ENCODE results near the gene NUDCD2. TPM values are rescaled to one million over a fixed set of nuclear protein-coding genes. Genes with fewer than 3 reads are reported as not detected.

The NUDCD2 gene
- total and polyA plus RNA-seq, 9 of the 15 experiments (the other 6 are each of a cell fraction or from before 2014, with no cell fraction given) = 14.6 to 76.9 (median 32.5) TPM

DNA sequence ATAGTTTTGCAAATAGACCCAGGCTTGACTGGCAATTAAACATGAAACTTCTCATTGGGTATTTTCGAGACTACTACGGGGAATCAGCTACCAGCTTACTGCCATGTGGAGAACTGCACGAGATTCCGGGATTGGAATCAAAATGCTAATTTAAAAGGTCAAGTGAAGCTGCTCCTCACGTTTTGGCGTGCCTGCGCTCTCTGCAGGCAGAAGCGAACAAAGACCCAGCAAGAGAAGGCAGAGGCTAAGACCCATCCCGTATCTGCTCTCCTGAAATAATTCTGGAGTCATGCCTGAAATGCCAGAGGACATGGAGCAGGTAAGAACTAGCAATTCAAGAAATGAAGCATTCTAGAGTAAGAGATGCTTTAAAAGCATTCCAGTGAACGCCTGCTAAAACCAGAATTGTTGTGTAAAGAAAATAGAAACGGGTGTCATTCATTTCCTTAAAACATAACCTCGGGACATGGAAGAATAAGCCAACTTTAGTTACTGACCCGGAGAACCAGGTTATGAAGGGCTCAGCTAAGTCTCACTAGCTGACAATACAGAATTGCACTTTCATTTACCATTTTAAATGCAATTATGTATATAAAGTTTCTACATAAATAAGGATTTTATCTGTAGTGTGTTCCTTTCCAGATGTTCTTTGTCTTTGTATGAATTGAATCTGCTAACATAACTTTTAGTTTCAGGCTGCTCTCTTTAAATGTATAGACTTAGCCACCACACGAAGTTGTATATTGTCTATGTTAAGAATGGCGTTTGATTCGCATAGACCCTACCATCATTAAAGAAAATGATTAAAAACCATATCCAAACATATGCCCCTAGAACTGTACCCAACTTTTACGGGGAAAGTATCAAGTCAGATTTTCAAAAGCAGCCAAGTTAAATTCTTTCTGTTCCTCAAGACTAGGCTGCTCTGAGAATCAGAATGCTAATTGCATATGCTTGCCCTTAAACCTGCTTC is 43.5 kb upstream of the NUDCD2 start (continued):
- TF ChIP-seq, protein P1, sequence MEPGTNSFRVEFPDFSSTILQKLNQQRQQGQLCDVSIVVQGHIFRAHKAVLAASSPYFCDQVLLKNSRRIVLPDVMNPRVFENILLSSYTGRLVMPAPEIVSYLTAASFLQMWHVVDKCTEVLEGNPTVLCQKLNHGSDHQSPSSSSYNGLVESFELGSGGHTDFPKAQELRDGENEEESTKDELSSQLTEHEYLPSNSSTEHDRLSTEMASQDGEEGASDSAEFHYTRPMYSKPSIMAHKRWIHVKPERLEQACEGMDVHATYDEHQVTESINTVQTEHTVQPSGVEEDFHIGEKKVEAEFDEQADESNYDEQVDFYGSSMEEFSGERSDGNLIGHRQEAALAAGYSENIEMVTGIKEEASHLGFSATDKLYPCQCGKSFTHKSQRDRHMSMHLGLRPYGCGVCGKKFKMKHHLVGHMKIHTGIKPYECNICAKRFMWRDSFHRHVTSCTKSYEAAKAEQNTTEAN (CRISPR knock-in tag; IDR thresholded peaks at IDR 0.05) = no peak
- TF ChIP-seq POLR2A (conservative IDR thresholded peaks at IDR 0.05) (peak; percentile 65), SFPQ (IDR thresholded peaks at IDR 0.05; ENCODE audit: low read depth, low read length) (no peak), PCBP2 (IDR thresholded peaks at IDR 0.05; ENCODE audit: low read depth, low read length, poor library complexity, severe bottlenecking) (no peak), TAF9B (IDR thresholded peaks at IDR 0.05; ENCODE audit: partially characterized antibody) (peak; percentile 28), TEAD2 (tag; IDR thresholded peaks at IDR 0.05) (no peak), NFYB (IDR thresholded peaks at IDR 0.05; ENCODE audit: extremely low read depth, insufficient read length) (peak; percentile 50), C11orf30 (IDR thresholded peaks at IDR 0.05; ENCODE audit: low read depth) (no peak), SIRT6 (IDR thresholded peaks at IDR 0.05; ENCODE audit: low read depth, low read length) (no peak), MCM3 (IDR thresholded peaks at IDR 0.05) (no peak), CBX5 (IDR thresholded peaks at IDR 0.05; ENCODE audit: borderline replicate concordance, low read depth) (no peak), THRA (IDR thresholded peaks at IDR 0.05) (no peak)
- TF ChIP-seq, protein P2, sequence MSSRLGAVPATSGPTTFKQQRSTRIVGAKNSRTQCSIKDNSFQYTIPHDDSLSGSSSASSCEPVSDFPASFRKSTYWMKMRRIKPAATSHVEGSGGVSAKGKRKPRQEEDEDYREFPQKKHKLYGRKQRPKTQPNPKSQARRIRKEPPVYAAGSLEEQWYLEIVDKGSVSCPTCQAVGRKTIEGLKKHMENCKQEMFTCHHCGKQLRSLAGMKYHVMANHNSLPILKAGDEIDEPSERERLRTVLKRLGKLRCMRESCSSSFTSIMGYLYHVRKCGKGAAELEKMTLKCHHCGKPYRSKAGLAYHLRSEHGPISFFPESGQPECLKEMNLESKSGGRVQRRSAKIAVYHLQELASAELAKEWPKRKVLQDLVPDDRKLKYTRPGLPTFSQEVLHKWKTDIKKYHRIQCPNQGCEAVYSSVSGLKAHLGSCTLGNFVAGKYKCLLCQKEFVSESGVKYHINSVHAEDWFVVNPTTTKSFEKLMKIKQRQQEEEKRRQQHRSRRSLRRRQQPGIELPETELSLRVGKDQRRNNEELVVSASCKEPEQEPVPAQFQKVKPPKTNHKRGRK (tag; IDR thresholded peaks at IDR 0.05) = no peak
- TF ChIP-seq, protein P3, sequence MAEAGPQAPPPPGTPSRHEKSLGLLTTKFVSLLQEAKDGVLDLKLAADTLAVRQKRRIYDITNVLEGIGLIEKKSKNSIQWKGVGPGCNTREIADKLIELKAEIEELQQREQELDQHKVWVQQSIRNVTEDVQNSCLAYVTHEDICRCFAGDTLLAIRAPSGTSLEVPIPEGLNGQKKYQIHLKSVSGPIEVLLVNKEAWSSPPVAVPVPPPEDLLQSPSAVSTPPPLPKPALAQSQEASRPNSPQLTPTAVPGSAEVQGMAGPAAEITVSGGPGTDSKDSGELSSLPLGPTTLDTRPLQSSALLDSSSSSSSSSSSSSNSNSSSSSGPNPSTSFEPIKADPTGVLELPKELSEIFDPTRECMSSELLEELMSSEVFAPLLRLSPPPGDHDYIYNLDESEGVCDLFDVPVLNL (CRISPR knock-in tag; IDR thresholded peaks at IDR 0.05; ENCODE audit: low read depth) = no peak
- TF ChIP-seq, protein P4, sequence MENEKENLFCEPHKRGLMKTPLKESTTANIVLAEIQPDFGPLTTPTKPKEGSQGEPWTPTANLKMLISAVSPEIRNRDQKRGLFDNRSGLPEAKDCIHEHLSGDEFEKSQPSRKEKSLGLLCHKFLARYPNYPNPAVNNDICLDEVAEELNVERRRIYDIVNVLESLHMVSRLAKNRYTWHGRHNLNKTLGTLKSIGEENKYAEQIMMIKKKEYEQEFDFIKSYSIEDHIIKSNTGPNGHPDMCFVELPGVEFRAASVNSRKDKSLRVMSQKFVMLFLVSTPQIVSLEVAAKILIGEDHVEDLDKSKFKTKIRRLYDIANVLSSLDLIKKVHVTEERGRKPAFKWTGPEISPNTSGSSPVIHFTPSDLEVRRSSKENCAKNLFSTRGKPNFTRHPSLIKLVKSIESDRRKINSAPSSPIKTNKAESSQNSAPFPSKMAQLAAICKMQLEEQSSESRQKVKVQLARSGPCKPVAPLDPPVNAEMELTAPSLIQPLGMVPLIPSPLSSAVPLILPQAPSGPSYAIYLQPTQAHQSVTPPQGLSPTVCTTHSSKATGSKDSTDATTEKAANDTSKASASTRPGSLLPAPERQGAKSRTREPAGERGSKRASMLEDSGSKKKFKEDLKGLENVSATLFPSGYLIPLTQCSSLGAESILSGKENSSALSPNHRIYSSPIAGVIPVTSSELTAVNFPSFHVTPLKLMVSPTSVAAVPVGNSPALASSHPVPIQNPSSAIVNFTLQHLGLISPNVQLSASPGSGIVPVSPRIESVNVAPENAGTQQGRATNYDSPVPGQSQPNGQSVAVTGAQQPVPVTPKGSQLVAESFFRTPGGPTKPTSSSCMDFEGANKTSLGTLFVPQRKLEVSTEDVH (IDR thresholded peaks at IDR 0.05; ENCODE audit: low read depth, partially characterized antibody) = no peak

Measured in K562 (cell line).